ENCODE measurements around the gene GARNL3.

GARNL3 gene

DNA sequence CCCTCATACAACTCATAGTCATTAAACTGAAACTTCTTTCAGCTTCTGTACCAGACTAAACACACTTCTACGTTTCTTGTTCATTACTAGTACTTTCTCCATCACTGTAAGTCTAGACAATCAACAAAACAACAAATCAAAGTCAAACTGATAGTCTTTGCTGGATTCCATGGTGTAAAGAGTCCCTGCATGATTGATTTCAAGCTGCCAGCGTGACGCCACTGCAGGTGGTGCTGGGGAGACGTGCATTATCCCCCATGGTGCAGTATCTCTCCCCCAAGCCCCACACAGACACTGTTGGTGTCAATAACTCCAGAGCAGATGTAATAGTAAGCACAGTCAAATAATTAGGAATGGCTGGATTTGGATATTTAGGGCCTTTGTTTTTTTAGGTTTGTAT lies 121.7 kb downstream of the GARNL3 start:
- H3K4me1 Mint-ChIP-seq = peaks cover 15% of the 10 kb centered on the region
- no peaks in the 10 kb centered on the region for H3K9me3 Mint-ChIP-seq
- no peaks in the 10 kb centered on the region for H3K36me3 Mint-ChIP-seq
- peaks cover 25% of the 10 kb centered on the region for H3K27me3 Mint-ChIP-seq
- H3K4me3 Mint-ChIP-seq = no peak overlapping the region
- no peak overlapping the region for H3K27ac Mint-ChIP-seq
- no peak for ATAC-seq

DNA sequence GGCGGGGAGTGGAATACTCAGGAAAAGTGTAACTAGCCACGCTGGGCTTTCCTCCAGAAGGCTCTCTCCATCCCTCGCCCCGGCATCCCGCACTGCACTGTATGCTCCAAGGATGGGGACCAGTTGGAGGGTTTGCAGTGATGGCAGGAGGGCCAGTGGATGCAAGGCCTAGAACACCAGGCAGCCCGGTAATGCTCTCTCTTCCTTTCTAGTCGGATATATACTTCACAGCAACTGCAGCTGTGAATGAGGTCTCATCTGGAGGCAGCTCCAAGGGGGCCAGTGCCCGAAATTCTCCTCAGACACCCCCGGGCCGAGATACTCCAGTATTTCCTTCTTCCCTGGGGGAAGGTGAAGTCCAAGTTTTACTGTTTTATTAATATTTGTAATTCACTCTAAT lies 122.4 kb downstream of the GARNL3 start:
- H3K9me3 Mint-ChIP-seq = no peaks in the 10 kb centered on the region
- peaks cover 15% of the 10 kb centered on the region for H3K4me1 Mint-ChIP-seq
- H3K36me3 Mint-ChIP-seq = no peaks in the 10 kb centered on the region
- H3K27ac Mint-ChIP-seq = no peak overlapping the region
- ATAC-seq = no peak
- H3K4me3 Mint-ChIP-seq = no peak overlapping the region
- H3K27me3 Mint-ChIP-seq = peaks cover 25% of the 10 kb centered on the region

DNA sequence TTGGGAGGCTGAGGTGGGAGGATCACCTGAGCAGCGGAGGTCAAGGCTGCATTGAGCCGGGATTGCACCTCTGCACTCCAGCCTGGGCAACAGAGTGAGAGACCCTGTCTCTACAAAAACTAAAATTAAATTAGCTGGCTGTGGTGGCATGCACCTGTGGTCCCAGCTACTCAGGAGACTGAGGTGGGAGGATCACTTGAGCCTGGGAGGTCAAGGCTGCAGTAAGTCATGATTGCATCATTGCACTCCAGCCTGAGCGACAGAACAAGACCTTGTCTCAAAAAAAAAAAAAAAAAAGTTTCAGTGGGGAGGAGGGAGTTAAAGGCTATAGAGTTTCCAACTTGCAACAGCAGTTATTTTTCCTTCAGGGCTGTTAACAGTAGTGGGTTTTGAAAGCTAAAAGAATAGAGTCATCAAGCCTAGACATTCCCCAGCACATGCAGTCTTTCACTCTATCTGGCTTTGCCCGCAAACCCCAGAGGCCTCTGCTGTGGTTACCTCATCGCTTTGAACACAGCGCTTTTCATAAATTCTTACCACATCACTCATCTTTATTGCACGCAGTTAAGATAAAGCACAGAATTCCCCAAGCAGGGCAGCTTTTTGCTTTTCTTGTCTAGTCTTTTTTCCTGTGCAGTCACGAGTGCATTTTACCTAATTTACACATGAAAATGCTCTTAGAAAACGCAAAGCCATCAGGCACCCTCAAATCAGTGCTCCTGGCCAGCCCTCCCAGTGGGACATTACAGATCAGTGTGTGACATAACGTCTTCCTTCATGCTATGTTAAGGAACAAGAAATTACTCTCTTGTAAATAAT lies 123.7 kb downstream of the GARNL3 start:
- no peaks in the 10 kb centered on the region for H3K9me3 Mint-ChIP-seq
- H3K4me1 Mint-ChIP-seq = peaks cover 15% of the 10 kb centered on the region
- no peaks in the 10 kb centered on the region for H3K36me3 Mint-ChIP-seq
- peak; percentile 89 for ATAC-seq
- peaks cover 25% of the 10 kb centered on the region for H3K27me3 Mint-ChIP-seq
- peak overlapping the region; percentile 28 for H3K27ac Mint-ChIP-seq
- H3K4me3 Mint-ChIP-seq = no peak overlapping the region

DNA sequence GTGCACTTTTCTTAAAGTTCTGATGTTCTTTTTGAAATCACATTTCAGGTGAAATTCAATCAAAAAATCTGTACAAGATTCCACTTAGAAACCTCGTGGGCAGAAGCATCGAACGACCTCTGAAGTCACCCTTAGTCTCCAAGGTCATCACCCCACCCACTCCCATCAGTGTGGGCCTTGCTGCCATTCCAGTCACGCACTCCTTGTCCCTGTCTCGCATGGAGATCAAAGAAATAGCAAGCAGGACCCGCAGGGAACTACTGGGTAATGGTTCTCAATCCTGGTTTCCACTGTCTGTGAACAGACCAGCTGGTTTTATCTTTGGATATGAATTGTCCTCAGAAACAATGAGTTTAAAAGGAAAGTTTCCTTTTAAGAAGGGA lies 124.3 kb downstream of the GARNL3 start:
- Mint-ChIP-seq H3K27me3 (peaks cover 22% of the 10 kb centered on the region), H3K9me3 (no peaks in the 10 kb centered on the region), H3K4me1 (peaks cover 15% of the 10 kb centered on the region), H3K4me3 (no peak overlapping the region), H3K36me3 (no peaks in the 10 kb centered on the region), H3K27ac (peak overlapping the region; percentile 28)
- ATAC-seq = no peak

DNA sequence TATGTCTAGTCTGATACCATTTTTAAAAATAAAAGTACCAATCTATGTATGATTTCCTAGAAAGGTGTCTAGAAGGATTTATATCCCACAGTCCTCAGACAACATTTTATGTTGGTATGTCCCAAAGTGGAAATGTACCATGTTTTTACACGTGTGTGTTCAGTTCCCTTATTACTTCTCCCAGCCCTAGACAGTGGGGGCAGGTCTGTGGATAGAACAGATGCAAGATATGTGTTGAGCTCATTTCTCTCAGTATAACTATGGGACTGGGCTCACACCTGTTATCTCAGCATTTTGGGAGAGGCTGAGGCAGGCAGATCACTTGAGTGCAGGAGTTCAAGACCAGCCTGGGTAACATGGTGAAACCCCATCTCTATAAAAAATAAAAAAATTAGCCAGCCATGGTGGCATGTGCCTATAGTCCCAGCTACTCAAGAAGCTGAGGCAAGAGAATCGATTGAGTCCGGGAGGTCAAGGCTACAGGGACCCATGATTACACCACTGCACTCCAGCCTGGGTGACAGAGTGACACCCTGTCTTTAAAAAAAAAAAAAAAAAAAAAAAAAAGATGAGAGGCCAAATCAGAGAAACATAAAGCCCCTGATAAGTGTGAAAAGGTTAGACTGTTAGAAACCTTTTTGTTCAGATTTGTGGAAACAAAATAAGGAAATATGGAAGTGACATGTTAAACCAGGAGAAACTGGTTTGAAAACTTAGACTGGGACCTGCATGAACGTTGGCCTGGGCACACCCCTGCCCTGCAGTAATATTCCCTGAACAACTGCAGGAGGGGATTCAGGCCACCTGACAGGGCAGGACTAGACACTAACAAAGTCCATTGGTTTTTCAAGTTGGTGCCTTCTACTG lies 125.0 kb downstream of the GARNL3 start:
- Mint-ChIP-seq H3K36me3 (no peaks in the 10 kb centered on the region), H3K4me3 (no peak overlapping the region), H3K27ac (no peak overlapping the region), H3K4me1 (peaks cover 15% of the 10 kb centered on the region), H3K27me3 (peaks cover 14% of the 10 kb centered on the region), H3K9me3 (no peaks in the 10 kb centered on the region)
- no peak for ATAC-seq

DNA sequence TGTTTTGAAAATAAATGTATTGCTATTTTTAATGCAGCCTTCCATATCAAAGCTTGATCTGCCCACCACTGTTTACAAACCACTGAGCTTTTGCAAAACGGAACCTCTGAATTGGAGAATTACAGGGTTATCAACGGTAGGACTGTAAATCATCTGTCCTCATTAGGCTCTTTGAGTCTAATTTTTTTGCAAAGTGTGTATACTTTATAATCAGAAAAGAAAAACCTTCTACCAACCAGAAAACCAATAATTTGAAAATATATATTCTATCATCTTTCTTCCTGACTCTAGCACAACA lies 125.6 kb downstream of the GARNL3 start:
- Mint-ChIP-seq H3K9me3 (no peaks in the 10 kb centered on the region), H3K36me3 (no peaks in the 10 kb centered on the region), H3K4me1 (peaks cover 15% of the 10 kb centered on the region), H3K4me3 (no peak overlapping the region), H3K27me3 (peaks cover 9% of the 10 kb centered on the region), H3K27ac (no peak overlapping the region)
- no peak for ATAC-seq

DNA sequence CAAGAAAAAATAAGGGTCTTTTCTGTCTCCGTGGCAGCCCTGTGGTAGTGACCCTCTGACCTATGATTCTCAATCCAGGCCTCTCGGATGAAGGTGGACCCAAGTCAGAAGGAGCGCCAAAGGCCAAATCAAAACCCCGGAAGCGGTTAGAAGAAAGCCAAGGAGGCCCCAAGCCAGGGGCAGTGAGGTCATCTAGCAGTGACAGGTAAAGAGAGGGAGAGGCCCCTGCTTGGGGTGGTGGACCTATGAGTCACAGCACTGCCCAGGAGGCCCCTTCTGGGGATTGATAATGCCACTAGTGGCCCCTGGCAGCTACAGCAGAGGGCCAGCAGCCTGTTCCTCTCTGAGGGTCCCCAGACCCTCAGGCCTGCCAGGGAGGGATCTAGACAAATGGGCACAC lies 126.0 kb downstream of the GARNL3 start:
- H3K4me3 Mint-ChIP-seq = no peak overlapping the region
- H3K4me1 Mint-ChIP-seq = peaks cover 15% of the 10 kb centered on the region
- no peaks in the 10 kb centered on the region for H3K9me3 Mint-ChIP-seq
- H3K36me3 Mint-ChIP-seq = no peaks in the 10 kb centered on the region
- H3K27me3 Mint-ChIP-seq = peaks cover 6% of the 10 kb centered on the region
- ATAC-seq = no peak
- no peak overlapping the region for H3K27ac Mint-ChIP-seq

DNA sequence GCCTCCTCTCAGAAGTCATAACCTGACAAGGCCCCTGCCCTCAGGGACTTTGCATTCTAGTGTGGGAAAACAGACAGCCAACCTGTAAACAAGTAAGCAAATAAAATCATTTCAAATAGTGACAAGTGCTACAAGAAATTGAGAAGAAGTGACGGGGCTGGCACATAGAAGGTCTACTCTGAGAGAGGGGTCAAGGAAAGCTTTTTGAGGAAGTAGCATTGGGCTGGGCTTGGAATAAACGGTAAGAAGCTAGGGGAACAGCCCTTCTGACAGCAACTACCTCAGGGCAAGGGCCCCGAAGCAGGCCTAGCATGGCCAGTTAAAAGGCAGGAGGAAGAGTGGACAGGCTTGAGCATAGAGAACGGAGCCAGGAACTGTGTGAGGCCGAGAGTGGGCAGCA lies 127.6 kb downstream of the GARNL3 start:
- H3K4me1 Mint-ChIP-seq = peaks cover 15% of the 10 kb centered on the region
- no peak overlapping the region for H3K4me3 Mint-ChIP-seq
- ATAC-seq = no peak
- no peaks in the 10 kb centered on the region for H3K27me3 Mint-ChIP-seq
- H3K9me3 Mint-ChIP-seq = no peaks in the 10 kb centered on the region
- no peak overlapping the region for H3K27ac Mint-ChIP-seq
- H3K36me3 Mint-ChIP-seq = no peaks in the 10 kb centered on the region

DNA sequence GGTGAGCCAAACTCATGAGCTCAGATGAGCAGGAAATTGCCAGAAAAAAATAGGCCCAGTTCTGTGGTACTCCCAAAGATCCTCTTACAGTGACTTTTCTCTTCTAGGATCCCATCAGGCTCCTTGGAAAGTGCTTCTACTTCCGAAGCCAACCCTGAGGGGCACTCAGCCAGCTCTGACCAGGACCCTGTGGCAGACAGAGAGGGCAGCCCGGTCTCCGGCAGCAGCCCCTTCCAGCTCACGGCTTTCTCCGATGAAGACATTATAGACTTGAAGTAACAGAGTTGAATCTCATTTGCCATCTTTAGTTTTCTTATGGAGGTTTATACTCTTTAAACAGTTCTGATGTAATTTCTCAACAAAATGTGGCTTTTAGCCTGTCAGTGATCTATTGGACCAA lies 128.4 kb downstream of the GARNL3 start:
- Mint-ChIP-seq H3K27ac (no peak overlapping the region), H3K36me3 (no peaks in the 10 kb centered on the region), H3K4me3 (no peak overlapping the region), H3K27me3 (no peaks in the 10 kb centered on the region), H3K9me3 (no peaks in the 10 kb centered on the region), H3K4me1 (peaks cover 15% of the 10 kb centered on the region)
- no peak for ATAC-seq

DNA sequence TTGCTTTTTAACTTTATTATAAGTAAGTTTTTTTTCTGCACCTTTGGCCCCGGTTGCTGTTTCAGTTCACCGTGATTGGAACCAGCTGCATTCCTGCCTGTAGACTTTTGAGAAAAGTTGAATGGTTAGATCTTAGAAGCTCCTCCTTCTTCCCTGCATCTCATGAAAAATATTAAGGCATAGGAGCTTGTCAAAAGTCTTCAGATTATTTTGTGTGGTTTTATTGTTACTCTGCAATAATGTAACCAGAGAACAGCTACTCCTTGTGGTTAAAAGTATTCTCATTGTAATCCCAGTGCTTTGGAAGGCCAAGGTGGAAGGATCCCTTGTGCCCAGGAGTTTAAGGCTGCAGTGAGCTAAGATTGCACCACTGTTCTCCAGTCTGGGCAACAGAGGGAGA lies 129.1 kb downstream of the GARNL3 start:
- Mint-ChIP-seq H3K36me3 (no peaks in the 10 kb centered on the region), H3K27ac (no peak overlapping the region)

DNA sequence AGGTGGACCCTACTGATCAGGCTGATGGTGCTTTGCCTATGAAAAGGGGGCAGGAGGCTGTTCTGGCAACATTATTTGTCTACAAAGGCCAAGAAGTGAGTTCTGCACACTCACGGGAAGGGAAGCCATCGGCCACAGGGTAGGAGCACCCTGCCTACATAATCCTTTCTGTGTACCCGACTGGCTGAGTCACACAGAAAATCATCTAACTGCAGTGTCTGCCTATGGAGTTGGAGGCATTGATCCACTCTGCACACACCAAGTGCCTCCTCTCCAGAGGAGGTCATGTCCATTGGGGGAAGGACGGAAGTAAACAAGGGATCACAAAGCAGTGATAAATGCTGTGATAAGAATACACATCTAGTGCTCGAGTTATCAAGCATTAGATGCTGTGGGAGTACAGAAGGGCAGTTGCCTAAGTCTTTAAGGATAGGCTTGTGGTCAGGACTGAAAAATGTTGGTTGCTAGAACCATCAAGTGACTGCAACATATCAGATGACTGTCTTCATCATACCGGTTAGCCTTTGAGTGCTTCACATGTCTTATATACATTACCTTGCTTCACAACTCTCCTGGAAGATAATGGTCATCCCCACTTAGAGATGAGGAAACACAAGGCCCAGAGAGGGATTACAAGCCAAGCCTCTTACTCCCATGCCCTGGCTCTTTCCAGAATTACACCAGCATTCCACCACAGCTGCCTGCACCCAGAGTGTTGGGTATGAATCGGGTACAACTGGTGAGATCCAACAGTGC lies 131.1 kb downstream of the GARNL3 start:
- Mint-ChIP-seq H3K36me3 (peaks cover 4% of the 10 kb centered on the region), H3K27ac (no peak overlapping the region), H3K27me3 (no peaks in the 10 kb centered on the region), H3K9me3 (no peaks in the 10 kb centered on the region), H3K4me3 (peak overlapping the region; percentile 85), H3K4me1 (peaks cover 10% of the 10 kb centered on the region)
- no peak for ATAC-seq

More for the DNA sequence above, 129.1 kb downstream of the GARNL3 start:
- no peaks in the 10 kb centered on the region for H3K27me3 Mint-ChIP-seq
- no peak overlapping the region for H3K4me3 Mint-ChIP-seq
- H3K9me3 Mint-ChIP-seq = no peaks in the 10 kb centered on the region
- H3K4me1 Mint-ChIP-seq = peaks cover 15% of the 10 kb centered on the region
- ATAC-seq = no peak

DNA sequence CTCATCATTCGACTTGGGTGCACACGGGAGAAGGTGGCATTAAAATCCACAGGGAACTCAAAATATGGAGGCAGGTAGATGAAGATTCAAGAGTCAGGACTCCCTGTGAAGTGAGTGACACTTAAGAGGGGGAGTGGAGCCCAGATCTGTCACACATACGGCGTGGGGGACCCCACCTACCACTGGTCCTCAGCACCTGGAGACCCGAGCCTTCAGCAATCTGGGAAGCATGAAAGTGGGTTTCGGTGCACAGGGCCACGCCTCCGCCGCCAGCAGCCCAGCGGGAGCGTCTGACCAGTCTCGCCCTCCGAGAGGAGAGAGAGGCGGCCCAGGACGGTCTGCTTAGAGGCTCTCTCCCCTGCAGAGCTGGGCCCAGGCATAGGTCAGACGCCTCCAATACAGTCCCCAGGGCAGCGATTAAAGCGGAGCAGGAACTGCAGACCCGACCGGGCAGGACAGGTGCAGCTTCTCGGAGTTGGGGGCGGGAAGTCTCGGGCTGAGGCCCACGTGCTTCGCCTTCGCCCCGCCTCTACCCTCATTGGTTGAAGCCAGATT lies 131.8 kb downstream of the GARNL3 start:
- no peaks in the 10 kb centered on the region for H3K27me3 Mint-ChIP-seq
- peak overlapping the region; percentile 85 for H3K4me3 Mint-ChIP-seq
- no peaks in the 10 kb centered on the region for H3K9me3 Mint-ChIP-seq
- H3K27ac Mint-ChIP-seq = no peak overlapping the region
- H3K36me3 Mint-ChIP-seq = peaks cover 4% of the 10 kb centered on the region
- H3K4me1 Mint-ChIP-seq = peaks cover 10% of the 10 kb centered on the region
- no peak for ATAC-seq

DNA sequence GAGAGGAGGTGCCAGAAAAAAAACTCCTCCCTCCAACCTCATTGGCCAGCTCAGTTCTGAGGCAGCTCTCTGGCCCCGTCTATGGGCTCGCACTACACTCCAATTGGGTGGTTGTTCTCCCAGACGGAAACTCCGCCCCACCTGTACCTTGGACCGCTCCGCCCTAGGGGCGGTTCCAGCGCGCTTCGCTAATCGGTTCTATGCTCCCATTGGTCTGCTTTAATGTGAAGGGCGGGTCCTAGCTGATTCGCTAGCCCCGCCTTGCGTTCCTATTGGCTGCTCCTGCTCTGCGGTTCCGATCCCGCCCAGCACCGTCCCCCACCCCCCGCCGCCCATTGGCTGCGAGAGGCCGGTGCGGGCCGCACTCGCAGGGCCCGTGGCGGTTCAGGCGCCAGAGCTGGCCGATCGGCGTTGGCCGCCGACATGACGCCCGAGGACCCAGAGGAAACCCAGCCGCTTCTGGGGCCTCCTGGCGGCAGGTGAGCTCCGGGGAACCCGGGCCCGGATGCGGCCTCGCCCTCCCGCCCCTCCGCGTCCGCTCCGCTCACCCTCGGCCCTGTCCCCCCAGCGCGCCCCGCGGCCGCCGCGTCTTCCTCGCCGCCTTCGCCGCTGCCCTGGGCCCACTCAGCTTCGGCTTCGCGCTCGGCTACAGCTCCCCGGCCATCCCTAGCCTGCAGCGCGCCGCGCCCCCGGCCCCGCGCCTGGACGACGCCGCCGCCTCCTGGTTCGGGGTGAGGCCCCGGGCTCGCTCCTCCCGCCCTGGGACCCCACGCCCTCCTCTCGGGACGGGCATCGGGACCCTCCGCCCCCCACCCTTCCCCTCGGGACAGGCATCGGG lies 132.5 kb downstream of the GARNL3 start, which contains the start of gene SLC2A8:
Gene SLC2A8 (plus strand): TSS at position 362 of the 838 bp plus-strand sequence. CDS start 62 bp downstream, at position 424.
- Mint-ChIP-seq H3K4me3 (peak within 1 kb of the TSS; percentile 85), H3K36me3 (peaks cover 4% of the 10 kb centered on the region), H3K27ac (peak within 1 kb of the TSS; percentile 61), H3K27me3 (no peaks in the 10 kb centered on the region), H3K9me3 (no peaks in the 10 kb centered on the region), H3K4me1 (peaks cover 10% of the 10 kb centered on the region)
- peak; percentile 98 for ATAC-seq

DNA sequence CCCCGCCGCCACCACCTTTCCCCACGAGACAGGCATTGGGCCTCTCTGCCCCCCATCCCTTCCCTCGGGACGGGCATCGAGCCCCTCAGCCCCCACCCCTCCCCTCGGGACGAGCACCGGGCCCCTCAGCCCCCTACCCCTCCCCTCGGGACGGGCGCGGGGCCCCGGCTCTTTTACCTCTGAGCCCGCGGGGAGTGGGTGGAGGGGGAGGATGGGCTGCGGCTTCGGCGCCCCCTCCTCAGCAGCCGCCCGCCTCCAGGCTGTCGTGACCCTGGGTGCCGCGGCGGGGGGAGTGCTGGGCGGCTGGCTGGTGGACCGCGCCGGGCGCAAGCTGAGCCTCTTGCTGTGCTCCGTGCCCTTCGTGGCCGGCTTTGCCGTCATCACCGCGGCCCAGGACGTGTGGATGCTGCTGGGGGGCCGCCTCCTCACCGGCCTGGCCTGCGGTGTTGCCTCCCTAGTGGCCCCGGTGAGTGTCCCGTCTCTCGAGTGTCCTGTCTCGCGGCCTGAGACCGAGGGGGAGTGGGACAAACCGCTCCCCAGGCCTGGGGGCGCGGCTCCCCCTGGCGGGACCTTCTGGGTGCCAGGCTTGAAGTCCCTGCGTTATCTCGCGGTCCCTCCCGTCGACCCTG lies 133.2 kb downstream of the GARNL3 start:
- peaks cover 10% of the 10 kb centered on the region for H3K4me1 Mint-ChIP-seq
- peaks cover 4% of the 10 kb centered on the region for H3K36me3 Mint-ChIP-seq
- no peaks in the 10 kb centered on the region for H3K27me3 Mint-ChIP-seq
- ATAC-seq = peak; percentile 1
- H3K4me3 Mint-ChIP-seq = peak overlapping the region; percentile 85
- H3K9me3 Mint-ChIP-seq = no peaks in the 10 kb centered on the region
- H3K27ac Mint-ChIP-seq = peak overlapping the region; percentile 61
